H1 (cell line): ENCODE data around the gene PCNX1. TPM values are rescaled to one million over a fixed set of nuclear protein-coding genes. Genes with fewer than 3 reads are reported as not detected.

ENCODE experiments used
- BACH1 ChIP-seq: IDR thresholded peaks from 2 replicates; pipeline ENCODE4 v1.6.1; 2012; ENCODE audit warnings: low read length, improper control_type of control experiment
- CEBPB ChIP-seq: IDR thresholded peaks from 2 replicates; pipeline ENCODE4 v1.6.1; 2012; ENCODE audit warnings: low read depth, low read length
- CTCF ChIP-seq, 3 experiments: IDR thresholded peaks; 1 replicate in 2 of 3; 2 replicates in 1 of 3; pipeline versions ENCODE4 v1.5.1 to v1.6.1; 2011; ENCODE audit warnings: low read length in 3 of 3, mild to moderate bottlenecking in 3 of 3, inconsistent platforms in 2 of 3, low read depth in 1 of 3, moderate library complexity in 1 of 3; ENCODE audit not compliant: insufficient read depth in 1 of 3; ENCODE audit errors: control extremely low read depth in 1 of 3
- HDAC2 ChIP-seq, 2 experiments: fragments of 300-600 bp in 1 of 2; sonication (generic) in 1 of 2; IDR thresholded peaks; 2 replicates each; pipeline ENCODE4 v1.6.1; 2011 to 2012; ENCODE audit warnings: low read depth in 2 of 2, low read length in 2 of 2, mild to moderate bottlenecking in 2 of 2, moderate library complexity in 2 of 2, borderline replicate concordance in 1 of 2, inconsistent platforms in 1 of 2
- HDAC6 ChIP-seq: IDR thresholded peaks from one replicate; pipeline ENCODE4 v1.7.1; 2012; ENCODE audit warnings: low read depth, mild to moderate bottlenecking, inconsistent platforms, low read length, moderate library complexity
- SAP30 ChIP-seq: fragments of 300-600 bp; sonication (generic); IDR thresholded peaks from 2 replicates; pipeline ENCODE4 v1.7.1; 2012; ENCODE audit warnings: low read length, moderate library complexity, mild to moderate bottlenecking, inconsistent platforms; ENCODE audit not compliant: insufficient read depth, insufficient replicate concordance
- SP2 ChIP-seq: IDR thresholded peaks from 2 replicates; pipeline ENCODE4 v1.6.1; 2012; ENCODE audit warnings: mild to moderate bottlenecking, low read length, inconsistent platforms
- USF2 ChIP-seq: IDR thresholded peaks from 2 replicates; pipeline ENCODE4 v1.6.1; 2011; ENCODE audit warnings: low read length, improper control_type of control experiment
- polyA plus RNA-seq, 7 experiments: library from polyadenylated mRNA; depleted of rRNA in 3 of 7; stranded (reverse) in 5 of 7; unstranded in 2 of 7; fragments of >200 nt in 5 of 7; fragments of 200-250 nt in 2 of 7; gene quantifications; 1 replicate in 5 of 7; 2 replicates in 1 of 7; 4 replicates in 1 of 7; pipeline versions ENCODE4 v1.2.1 to v1.2.3, GENCODE V29; 2011 to 2013; ENCODE audit warnings: missing spikeins in 2 of 7, mixed read lengths in 2 of 7
- total RNA-seq: library from RNA; stranded (reverse); fragmentation: NEBNext Ultra II Directional; extraction: Animal tissue kit (Norgen Biotek cat#: 25700); gene quantifications from 2 replicates; pipeline ENCODE4 v1.2.1, GENCODE V29; 2021

Gene PCNX1
- total and polyA plus RNA-seq, 2 of the 8 experiments (the other 6 are each of a cell fraction or from before 2014, with no cell fraction given) = 37.7 to 53.2 TPM

GRCh38 chr14:71136386-71137060, 229.3 kb downstream of the PCNX1 start (continued):
- TF ChIP-seq CTCF (IDR thresholded peaks at IDR 0.05; ENCODE audit: control extremely low read depth in 1 of 3, insufficient read depth in 1 of 3, low read depth in 1 of 3, low read length in 3 of 3) = no peak
- TF ChIP-seq HDAC6 = no peak
- TF ChIP-seq CEBPB = no peak
- TF ChIP-seq BACH1 = no peak
- no peak for TF ChIP-seq HDAC2 (IDR thresholded peaks at IDR 0.05; ENCODE audit: borderline replicate concordance in 1 of 2, low read depth in 2 of 2, low read length in 2 of 2)
- no peak for TF ChIP-seq USF2
- TF ChIP-seq SP2 = no peak
- no peak for TF ChIP-seq SAP30
- TF ChIP-seq, all 59 proteins: peak for 0
